ENCODE measurements around the gene DIAPH1.

- TF ChIP-seq, protein P1, sequence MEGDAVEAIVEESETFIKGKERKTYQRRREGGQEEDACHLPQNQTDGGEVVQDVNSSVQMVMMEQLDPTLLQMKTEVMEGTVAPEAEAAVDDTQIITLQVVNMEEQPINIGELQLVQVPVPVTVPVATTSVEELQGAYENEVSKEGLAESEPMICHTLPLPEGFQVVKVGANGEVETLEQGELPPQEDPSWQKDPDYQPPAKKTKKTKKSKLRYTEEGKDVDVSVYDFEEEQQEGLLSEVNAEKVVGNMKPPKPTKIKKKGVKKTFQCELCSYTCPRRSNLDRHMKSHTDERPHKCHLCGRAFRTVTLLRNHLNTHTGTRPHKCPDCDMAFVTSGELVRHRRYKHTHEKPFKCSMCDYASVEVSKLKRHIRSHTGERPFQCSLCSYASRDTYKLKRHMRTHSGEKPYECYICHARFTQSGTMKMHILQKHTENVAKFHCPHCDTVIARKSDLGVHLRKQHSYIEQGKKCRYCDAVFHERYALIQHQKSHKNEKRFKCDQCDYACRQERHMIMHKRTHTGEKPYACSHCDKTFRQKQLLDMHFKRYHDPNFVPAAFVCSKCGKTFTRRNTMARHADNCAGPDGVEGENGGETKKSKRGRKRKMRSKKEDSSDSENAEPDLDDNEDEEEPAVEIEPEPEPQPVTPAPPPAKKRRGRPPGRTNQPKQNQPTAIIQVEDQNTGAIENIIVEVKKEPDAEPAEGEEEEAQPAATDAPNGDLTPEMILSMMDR (IDR thresholded peaks at IDR 0.05): no peak
- no peak for TF ChIP-seq POLR2A (IDR thresholded peaks at IDR 0.05)
Observed at GRCh38 chr5:141623611-141624010, 4.8 kb upstream of the DIAPH1 start.
